ENCODE data around the gene NLRP5.

DNA sequence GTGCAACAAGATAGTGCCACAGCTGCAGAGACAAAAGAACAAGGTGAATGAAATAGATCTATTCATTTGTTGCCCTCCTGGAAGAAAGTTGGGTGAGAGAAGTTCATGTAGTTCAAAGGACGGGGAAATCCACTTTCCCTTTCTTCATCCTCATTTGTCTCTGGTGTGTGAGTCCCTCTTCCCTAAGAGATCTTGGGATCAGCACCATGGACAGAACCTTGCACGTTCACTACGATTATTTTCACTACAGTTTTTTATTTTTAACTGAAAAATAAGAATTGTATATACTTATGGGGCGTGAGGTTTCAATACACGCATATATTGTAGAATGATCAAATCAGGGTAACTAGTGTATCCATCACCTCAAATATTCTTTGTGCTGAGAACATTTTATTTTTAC lies 29.2 kb downstream of the NLRP5 start:
- TF ChIP-seq, protein P1, sequence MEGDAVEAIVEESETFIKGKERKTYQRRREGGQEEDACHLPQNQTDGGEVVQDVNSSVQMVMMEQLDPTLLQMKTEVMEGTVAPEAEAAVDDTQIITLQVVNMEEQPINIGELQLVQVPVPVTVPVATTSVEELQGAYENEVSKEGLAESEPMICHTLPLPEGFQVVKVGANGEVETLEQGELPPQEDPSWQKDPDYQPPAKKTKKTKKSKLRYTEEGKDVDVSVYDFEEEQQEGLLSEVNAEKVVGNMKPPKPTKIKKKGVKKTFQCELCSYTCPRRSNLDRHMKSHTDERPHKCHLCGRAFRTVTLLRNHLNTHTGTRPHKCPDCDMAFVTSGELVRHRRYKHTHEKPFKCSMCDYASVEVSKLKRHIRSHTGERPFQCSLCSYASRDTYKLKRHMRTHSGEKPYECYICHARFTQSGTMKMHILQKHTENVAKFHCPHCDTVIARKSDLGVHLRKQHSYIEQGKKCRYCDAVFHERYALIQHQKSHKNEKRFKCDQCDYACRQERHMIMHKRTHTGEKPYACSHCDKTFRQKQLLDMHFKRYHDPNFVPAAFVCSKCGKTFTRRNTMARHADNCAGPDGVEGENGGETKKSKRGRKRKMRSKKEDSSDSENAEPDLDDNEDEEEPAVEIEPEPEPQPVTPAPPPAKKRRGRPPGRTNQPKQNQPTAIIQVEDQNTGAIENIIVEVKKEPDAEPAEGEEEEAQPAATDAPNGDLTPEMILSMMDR (conservative IDR thresholded peaks at IDR 0.05; ENCODE audit: low read length): no peak
- TF ChIP-seq EZH2phosphoT487 (IDR thresholded peaks at IDR 0.05; ENCODE audit: borderline replicate concordance, low read depth, low read length): no peak
